Measurements from ENCODE around the gene KAZN.
A peak's percentile ranks its signal among the peaks of the same experiment; 100 is the strongest.

KAZN gene

DNA sequence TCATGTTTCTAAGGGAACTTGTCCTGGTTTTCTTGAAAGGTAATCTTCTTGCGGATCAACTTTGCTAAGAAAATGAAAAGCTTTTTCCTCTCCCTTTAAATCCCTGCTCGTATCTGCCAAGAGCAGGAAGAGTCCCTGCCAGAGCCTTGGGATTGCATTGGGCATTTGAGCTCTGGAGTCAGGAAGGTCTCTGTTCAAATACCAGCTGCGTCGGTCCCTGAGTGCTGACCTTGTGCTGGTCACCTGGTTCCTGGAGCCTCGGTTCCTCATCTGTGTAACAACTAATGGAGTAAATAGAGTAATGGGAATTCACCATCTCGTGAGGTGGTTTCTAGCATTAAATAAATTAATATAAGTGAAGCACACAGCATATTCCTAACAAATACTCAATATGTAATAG lies 280.5 kb downstream of the KAZN start (continued):
- TF ChIP-seq, protein P1, sequence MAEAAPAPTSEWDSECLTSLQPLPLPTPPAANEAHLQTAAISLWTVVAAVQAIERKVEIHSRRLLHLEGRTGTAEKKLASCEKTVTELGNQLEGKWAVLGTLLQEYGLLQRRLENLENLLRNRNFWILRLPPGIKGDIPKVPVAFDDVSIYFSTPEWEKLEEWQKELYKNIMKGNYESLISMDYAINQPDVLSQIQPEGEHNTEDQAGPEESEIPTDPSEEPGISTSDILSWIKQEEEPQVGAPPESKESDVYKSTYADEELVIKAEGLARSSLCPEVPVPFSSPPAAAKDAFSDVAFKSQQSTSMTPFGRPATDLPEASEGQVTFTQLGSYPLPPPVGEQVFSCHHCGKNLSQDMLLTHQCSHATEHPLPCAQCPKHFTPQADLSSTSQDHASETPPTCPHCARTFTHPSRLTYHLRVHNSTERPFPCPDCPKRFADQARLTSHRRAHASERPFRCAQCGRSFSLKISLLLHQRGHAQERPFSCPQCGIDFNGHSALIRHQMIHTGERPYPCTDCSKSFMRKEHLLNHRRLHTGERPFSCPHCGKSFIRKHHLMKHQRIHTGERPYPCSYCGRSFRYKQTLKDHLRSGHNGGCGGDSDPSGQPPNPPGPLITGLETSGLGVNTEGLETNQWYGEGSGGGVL (tag by site-specific recombination; IDR thresholded peaks at IDR 0.05): no peak

- Histone ChIP-seq H3K9me3 (ENCODE audit: control insufficient read depth, insufficient read depth, low read depth, low read length) (no peaks in the 10 kb centered on the region), H3K27ac (ENCODE audit: extremely low read depth, low read depth, low read length) (no peak overlapping the region), H3K36me3 (ENCODE audit: control insufficient read depth in 2 of 2, insufficient read depth in 1 of 2, low read length in 2 of 2) (no peaks in the 10 kb centered on the region), H3K4me1 (ENCODE audit: control insufficient read depth, insufficient read depth, low read length) (no peaks in the 10 kb centered on the region), H3K4me3 (ENCODE audit: low read depth, low read length) (no peak overlapping the region)
- no peak for TF ChIP-seq ZNF791 (tag by site-specific recombination; IDR thresholded peaks at IDR 0.05)
- TF ChIP-seq ZNF600 (tag by site-specific recombination; IDR thresholded peaks at IDR 0.05): no peak
- no peak for TF ChIP-seq ZNF2 (tag by site-specific recombination; IDR thresholded peaks at IDR 0.05)
- no peak for TF ChIP-seq ZNF558 (tag by site-specific recombination; IDR thresholded peaks at IDR 0.05)
- TF ChIP-seq ZNF37A (tag by site-specific recombination; IDR thresholded peaks at IDR 0.05): no peak
- no peak for TF ChIP-seq ZNF777 (tag by site-specific recombination; IDR thresholded peaks at IDR 0.05; ENCODE audit: borderline replicate concordance)
- TF ChIP-seq ZNF169 (tag by site-specific recombination; IDR thresholded peaks at IDR 0.05): no peak
- TF ChIP-seq, protein P2, sequence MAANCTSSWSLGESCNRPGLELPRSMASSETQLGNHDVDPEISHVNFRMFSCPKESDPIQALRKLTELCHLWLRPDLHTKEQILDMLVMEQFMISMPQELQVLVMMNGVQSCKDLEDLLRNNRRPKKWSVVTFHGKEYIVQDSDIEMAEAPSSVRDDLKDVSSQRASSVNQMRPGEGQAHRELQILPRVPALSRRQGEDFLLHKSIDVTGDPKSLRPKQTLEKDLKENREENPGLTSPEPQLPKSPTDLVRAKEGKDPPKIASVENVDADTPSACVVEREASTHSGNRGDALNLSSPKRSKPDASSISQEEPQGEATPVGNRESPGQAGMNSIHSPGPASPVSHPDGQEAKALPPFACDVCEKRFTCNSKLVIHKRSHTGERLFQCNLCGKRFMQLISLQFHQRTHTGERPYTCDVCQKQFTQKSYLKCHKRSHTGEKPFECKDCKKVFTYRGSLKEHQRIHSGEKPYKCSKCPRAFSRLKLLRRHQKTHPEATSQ (tag by site-specific recombination; IDR thresholded peaks at IDR 0.05): no peak
- no peak for TF ChIP-seq ZNF223 (tag by site-specific recombination; IDR thresholded peaks at IDR 0.05)
- no peak for TF ChIP-seq HIC1 (tag by site-specific recombination; IDR thresholded peaks at IDR 0.05)
- no peak for TF ChIP-seq ZNF132 (tag by site-specific recombination; IDR thresholded peaks at IDR 0.05; ENCODE audit: borderline replicate concordance)
- ChIA-PET POLR2A (no interaction called here), CTCF (interaction anchor here (0.5 to 0.6 kb wide), 2 partner anchors 156 to 1578 kb away, joined by 3 to 4 read pairs; no protein-coding TSS in a partner anchor)
Observed at GRCh38 chr1:14880456-14881316, 282.2 kb downstream of the KAZN start.

DNA sequence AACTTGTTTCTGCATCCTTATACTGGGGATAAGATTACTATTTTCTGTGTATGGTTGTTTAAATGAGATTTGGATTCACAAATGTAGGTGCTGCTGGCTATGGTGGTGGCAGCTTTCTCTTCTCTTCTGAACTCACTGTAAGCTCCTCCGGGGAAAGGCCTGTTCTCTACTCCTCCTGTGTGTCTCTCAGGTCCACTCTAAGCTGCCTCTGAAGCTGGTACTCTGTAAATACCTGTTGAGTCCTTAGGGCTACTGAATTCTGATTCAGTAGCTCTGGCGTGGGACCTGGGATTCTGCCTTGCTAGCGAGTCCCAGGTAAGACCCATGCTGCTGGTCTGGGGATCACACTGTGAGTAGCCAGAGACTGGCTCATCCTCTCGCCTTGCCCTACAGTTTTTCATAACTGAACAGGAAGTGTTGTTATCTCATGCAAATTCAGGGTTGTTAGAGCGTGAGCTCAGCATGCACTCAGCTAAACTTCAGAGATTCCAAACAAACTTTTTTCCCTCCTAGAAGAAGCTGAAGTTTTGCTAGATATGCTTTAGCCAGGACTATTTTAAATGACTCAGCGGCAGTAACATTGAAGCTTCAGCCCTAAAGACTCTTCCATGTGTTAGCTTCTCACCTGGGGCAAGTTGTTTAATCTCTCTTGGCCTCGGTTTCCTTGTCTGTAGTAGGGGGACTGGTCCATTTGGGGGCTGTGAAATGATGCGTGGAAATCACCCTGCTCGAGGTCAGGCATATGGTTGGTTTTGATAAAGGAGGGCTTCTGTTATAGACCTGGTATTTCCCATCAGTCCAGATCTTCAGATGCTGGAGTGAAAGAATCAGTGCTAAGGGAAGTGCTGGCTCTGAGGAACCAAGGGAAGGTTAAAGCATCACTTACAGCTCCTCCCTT lies 283.5 kb downstream of the KAZN start:
- H3K36me3 ChIP-seq (ENCODE audit: control insufficient read depth in 2 of 2, insufficient read depth in 1 of 2, low read length in 2 of 2): no peaks in the 10 kb centered on the region
- CTCF ChIA-PET: no interaction called here
- POLR2A ChIA-PET: no interaction called here
- TF ChIP-seq ZNF629 (tag by site-specific recombination; IDR thresholded peaks at IDR 0.05): no peak
- peak; percentile 22; the same call in 1 of the 2 replicates for TF ChIP-seq SCRT2 (tag by site-specific recombination; IDR thresholded peaks at IDR 0.05)
- no peak overlapping the region for H3K4me3 ChIP-seq (ENCODE audit: low read depth, low read length)
- no peaks in the 10 kb centered on the region for H3K4me1 ChIP-seq (ENCODE audit: control insufficient read depth, insufficient read depth, low read length)
- H3K27ac ChIP-seq (ENCODE audit: extremely low read depth, low read depth, low read length): no peak overlapping the region
- H3K9me3 ChIP-seq (ENCODE audit: control insufficient read depth, insufficient read depth, low read depth, low read length): no peaks in the 10 kb centered on the region

Measured in HEK293 (cell line).